ENCODE measurements around the gene CEP170B.

DNA sequence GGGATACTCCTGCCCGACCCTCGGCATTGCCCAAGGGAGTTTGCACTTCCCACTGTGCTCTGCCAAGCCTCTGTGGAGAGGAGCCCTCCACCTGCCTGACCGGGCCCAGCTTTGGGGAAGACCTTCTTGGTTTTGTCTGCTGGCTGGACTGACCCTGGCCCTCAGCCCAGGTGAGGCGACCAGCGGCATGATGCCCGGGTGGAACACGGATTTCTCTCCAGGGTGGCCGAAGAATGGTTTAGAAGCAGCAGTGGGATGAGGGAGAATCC is 48.5 kb upstream of the CEP170B start:
- TF ChIP-seq, protein P1, sequence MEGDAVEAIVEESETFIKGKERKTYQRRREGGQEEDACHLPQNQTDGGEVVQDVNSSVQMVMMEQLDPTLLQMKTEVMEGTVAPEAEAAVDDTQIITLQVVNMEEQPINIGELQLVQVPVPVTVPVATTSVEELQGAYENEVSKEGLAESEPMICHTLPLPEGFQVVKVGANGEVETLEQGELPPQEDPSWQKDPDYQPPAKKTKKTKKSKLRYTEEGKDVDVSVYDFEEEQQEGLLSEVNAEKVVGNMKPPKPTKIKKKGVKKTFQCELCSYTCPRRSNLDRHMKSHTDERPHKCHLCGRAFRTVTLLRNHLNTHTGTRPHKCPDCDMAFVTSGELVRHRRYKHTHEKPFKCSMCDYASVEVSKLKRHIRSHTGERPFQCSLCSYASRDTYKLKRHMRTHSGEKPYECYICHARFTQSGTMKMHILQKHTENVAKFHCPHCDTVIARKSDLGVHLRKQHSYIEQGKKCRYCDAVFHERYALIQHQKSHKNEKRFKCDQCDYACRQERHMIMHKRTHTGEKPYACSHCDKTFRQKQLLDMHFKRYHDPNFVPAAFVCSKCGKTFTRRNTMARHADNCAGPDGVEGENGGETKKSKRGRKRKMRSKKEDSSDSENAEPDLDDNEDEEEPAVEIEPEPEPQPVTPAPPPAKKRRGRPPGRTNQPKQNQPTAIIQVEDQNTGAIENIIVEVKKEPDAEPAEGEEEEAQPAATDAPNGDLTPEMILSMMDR (IDR thresholded peaks at IDR 0.05): no peak
- no peak for TF ChIP-seq POLR2A (IDR thresholded peaks at IDR 0.05)
